Common myeloid progenitor, CD34-positive (primary cell): Measurements from ENCODE around the gene SYNE2.

Experiments
- CTCF ChIA-PET: fragments of 350-600 bp; sonication (Branson Sonifier 250); formaldehyde crosslinking; loops from one replicate; lab custom pipeline; 2021; ENCODE audit warnings: antibody characterized with exemption; lab: Charles Lee
- POLR2A ChIA-PET: fragments of 350-600 bp; sonication (Branson Sonifier 250); formaldehyde crosslinking; loops from one replicate; lab custom pipeline; 2021; ENCODE audit warnings: antibody characterized with exemption; lab: Charles Lee
- DNase-seq, 3 donors: peaks; one replicate each; pipeline versions ENCODE4 v3.0.0 to v3.0.0-alpha.2; 2013
- H3K27ac ChIP-seq, 2 experiments: 1 replicate in 1 of 2; 2 replicates in 1 of 2; pipeline ENCODE4 v1.7.0; 2013; ENCODE audit warnings: inconsistent platforms in 2 of 2, low read length in 2 of 2, mild to moderate bottlenecking in 2 of 2, low read depth in 1 of 2, moderate library complexity in 1 of 2; ENCODE audit not compliant: severe bottlenecking in 2 of 2, insufficient read depth in 1 of 2, poor library complexity in 1 of 2
- H3K27me3 ChIP-seq, 5 experiments: replicated peaks in 2 of 5; 1 replicate in 3 of 5; 2 replicates in 2 of 5; pipeline versions ENCODE4 v1.6.1 to v1.7.0; 2013; ENCODE audit warnings: low read length in 4 of 5, mild to moderate bottlenecking in 2 of 5, moderate library complexity in 2 of 5, inconsistent platforms in 1 of 5; ENCODE audit not compliant: insufficient read depth in 5 of 5, control insufficient read depth in 4 of 5
- H3K36me3 ChIP-seq, 4 experiments: 1 replicate in 2 of 4; 2 replicates in 2 of 4; pipeline versions ENCODE4 v1.6.1 to v1.7.0; 2013; ENCODE audit warnings: low read length in 3 of 4, control low read depth in 1 of 4, mild to moderate bottlenecking in 1 of 4; ENCODE audit not compliant: control insufficient read depth in 4 of 4, insufficient read depth in 4 of 4
- H3K4me1 ChIP-seq, 4 experiments: 1 replicate in 3 of 4; 2 replicates in 1 of 4; pipeline versions ENCODE4 v1.6.1 to v1.7.1; 2013; ENCODE audit warnings: low read length in 3 of 4, mild to moderate bottlenecking in 3 of 4, control low read depth in 1 of 4, inconsistent platforms in 1 of 4, moderate library complexity in 1 of 4; ENCODE audit not compliant: control insufficient read depth in 4 of 4, insufficient read depth in 4 of 4; ENCODE audit errors: control extremely low read depth in 1 of 4
- H3K4me3 ChIP-seq, 7 experiments: 1 replicate in 4 of 7; 2 replicates in 3 of 7; pipeline versions ENCODE4 v1.5.1 to v1.7.0; 2013; ENCODE audit warnings: mild to moderate bottlenecking in 7 of 7, low read length in 6 of 7, moderate library complexity in 6 of 7, inconsistent platforms in 2 of 7, low read depth in 2 of 7, control low read depth in 1 of 7; ENCODE audit not compliant: insufficient read depth in 4 of 7, control insufficient read depth in 1 of 7; ENCODE audit errors: extremely low read depth in 1 of 7
- H3K9me3 ChIP-seq, 5 experiments: 1 replicate in 4 of 5; 2 replicates in 1 of 5; pipeline versions ENCODE4 v1.6.1 to v1.7.1; 2013; ENCODE audit warnings: low read length in 4 of 5, mild to moderate bottlenecking in 2 of 5, inconsistent platforms in 1 of 5, low read depth in 1 of 5, moderate library complexity in 1 of 5; ENCODE audit not compliant: control insufficient read depth in 4 of 5, insufficient read depth in 2 of 5; ENCODE audit errors: control extremely low read depth in 1 of 5
- WGBS: methylation state at CpG from one replicate; pipeline ENCODE4 v1.1.5; 2013; ENCODE audit not compliant: insufficient coverage; 5-methylcytosine and 5-hydroxymethylcytosine counted together

Gene SYNE2

GRCh38 chr14:64126548-64126947, 273.7 kb downstream of the SYNE2 start:
- no peaks in the 10 kb centered on the region for H3K4me1 ChIP-seq
- WGBS: 96% methylated on average over 5 of the region's 6 CpGs
- ChIA-PET CTCF (interaction anchor here (1.2 kb wide), 1 partner anchor 169 kb away, joined by 4 read pairs; no protein-coding TSS in a partner anchor), POLR2A (no interaction called here)
- DNase-seq: no peak
- no peaks in the 10 kb centered on the region for H3K36me3 ChIP-seq
- H3K27me3 ChIP-seq: no peaks in the 10 kb centered on the region
- H3K9me3 ChIP-seq: no peaks in the 10 kb centered on the region
- H3K27ac ChIP-seq: no peak overlapping the region
- H3K4me3 ChIP-seq: no peak overlapping the region

GRCh38 chr14:64137657-64138290, 285.0 kb downstream of the SYNE2 start:
- POLR2A ChIA-PET: interaction anchor here (0.6 kb wide), 1 partner anchor 509 kb away, joined by 4 read pairs; no protein-coding TSS in a partner anchor
- WGBS: 81% methylated on average over 6 of the region's 9 CpGs
- Histone ChIP-seq H3K9me3 (no peaks in the 10 kb centered on the region), H3K27ac (no peak overlapping the region), H3K4me1 (peaks cover 0 to 2% (median 0%) of the 10 kb centered on the region in 4 experiments), H3K4me3 (no peak overlapping the region), H3K27me3 (no peaks in the 10 kb centered on the region), H3K36me3 (no peaks in the 10 kb centered on the region)
- peak; percentile 8 to 18 (median 11) for DNase-seq
- CTCF ChIA-PET: interaction anchor here (0.7 to 5.3 kb wide), 18 partner anchors 8 to 210 kb away, joined by 3 to 87 read pairs (median 4); partner anchors contain the start of gene ESR2

- Histone ChIP-seq H3K4me3 (no peak overlapping the region), H3K36me3 (no peaks in the 10 kb centered on the region), H3K27me3 (no peaks in the 10 kb centered on the region), H3K4me1 (no peaks in the 10 kb centered on the region), H3K27ac (no peak overlapping the region), H3K9me3 (no peaks in the 10 kb centered on the region)
- DNase-seq: no peak
- POLR2A ChIA-PET: no interaction called here
- WGBS: 97% methylated on average over 7 of the region's 7 CpGs
- CTCF ChIA-PET: no interaction called here
Measured at GRCh38 chr14:64147126-64147790, 294.5 kb downstream of the SYNE2 start.

GRCh38 chr14:64149921-64150320, 297.1 kb downstream of the SYNE2 start:
- no peak overlapping the region for H3K4me3 ChIP-seq
- H3K27me3 ChIP-seq: no peaks in the 10 kb centered on the region
- no peaks in the 10 kb centered on the region for H3K9me3 ChIP-seq
- DNase-seq: no peak
- POLR2A ChIA-PET: no interaction called here
- WGBS: 100% methylated on average over 4 of the region's 8 CpGs
- H3K4me1 ChIP-seq: no peaks in the 10 kb centered on the region
- no peak overlapping the region for H3K27ac ChIP-seq
- CTCF ChIA-PET: no interaction called here
- H3K36me3 ChIP-seq: no peaks in the 10 kb centered on the region

GRCh38 chr14:64158608-64159007, 305.8 kb downstream of the SYNE2 start:
- Histone ChIP-seq H3K27ac (no peak overlapping the region), H3K36me3 (no peaks in the 10 kb centered on the region), H3K27me3 (no peaks in the 10 kb centered on the region), H3K9me3 (no peaks in the 10 kb centered on the region), H3K4me1 (no peaks in the 10 kb centered on the region), H3K4me3 (no peak overlapping the region)
- no peak for DNase-seq
- ChIA-PET CTCF (interaction anchor here (1.4 to 1.7 kb wide), 2 partner anchors 11 to 135 kb away, joined by 5 to 7 read pairs; partner anchors contain the start of gene ESR2), POLR2A (no interaction called here)
- WGBS: 94% methylated on average over 2 of the region's 2 CpGs

GRCh38 chr14:64159588-64159987, 306.8 kb downstream of the SYNE2 start:
- Histone ChIP-seq H3K36me3 (no peaks in the 10 kb centered on the region), H3K4me1 (no peaks in the 10 kb centered on the region), H3K27me3 (no peaks in the 10 kb centered on the region), H3K27ac (no peak overlapping the region), H3K9me3 (no peaks in the 10 kb centered on the region), H3K4me3 (no peak overlapping the region)
- peak; percentile 31 to 58 (median 47) for DNase-seq
- ChIA-PET POLR2A (no interaction called here), CTCF (interaction anchor here (1.7 kb wide), 1 partner anchor 10 kb away, joined by 7 read pairs; no protein-coding TSS in a partner anchor)
- 50% methylated on average over 1 of the region's 3 CpGs for WGBS

- no peaks in the 10 kb centered on the region for H3K27me3 ChIP-seq
- no peak overlapping the region for H3K27ac ChIP-seq
- H3K4me1 ChIP-seq: no peaks in the 10 kb centered on the region
- no peak for DNase-seq
- CTCF ChIA-PET: interaction anchor here (1.5 to 2.2 kb wide), 2 partner anchors 11 to 134 kb away, joined by 6 to 7 read pairs; no protein-coding TSS in a partner anchor
- H3K36me3 ChIP-seq: no peaks in the 10 kb centered on the region
- WGBS: 100% methylated on average over 7 of the region's 8 CpGs
- POLR2A ChIA-PET: no interaction called here
- no peaks in the 10 kb centered on the region for H3K9me3 ChIP-seq
- no peak overlapping the region for H3K4me3 ChIP-seq
Measured at GRCh38 chr14:64170181-64170580, 317.4 kb downstream of the SYNE2 start.
